Astrocyte (in vitro differentiated cells and primary cell): ENCODE measurements around the gene IGSF3.
"Not testable (repeated sequence)": the region's sequence is repeated elsewhere in the genome, so short reads cannot be mapped to it uniquely, and the experiment has no call there.

Experiments
- CTCF ChIP-seq: IDR thresholded peaks from 2 replicates; pipeline ENCODE4 v1.5.1; 2011; ENCODE audit warnings: low read depth, mild to moderate bottlenecking, inconsistent platforms, low read length, moderate library complexity; ENCODE audit not compliant: insufficient read depth
- EZH2 ChIP-seq: IDR thresholded peaks from 2 replicates; pipeline ENCODE4 v1.6.1; 2012; ENCODE audit warnings: mild to moderate bottlenecking, low read length, inconsistent platforms; ENCODE audit not compliant: insufficient read depth

GRCh38 chr1:116645802-116646672, 21.5 kb downstream of the IGSF3 start:
- TF ChIP-seq CTCF, EZH2: not testable (repeated sequence)
